Keratinocyte (primary cell): ENCODE measurements around the gene MYO16. TPM values are rescaled to one million over a fixed set of nuclear protein-coding genes. Genes with fewer than 3 reads are reported as not detected.

Experiments
- DNase-seq: peaks from one replicate; pipeline ENCODE4 v3.0.0-alpha.2; 2011; ENCODE audit warnings: low read depth, missing footprints, low spot score
- FAIRE-seq: peaks from 2 replicates; lab custom pipeline; 2011; peaks lifted over from hg19 to GRCh38; lab: Jason Lieb, UNC
- H2AFZ ChIP-seq: 2 replicates; pipeline ENCODE4 v1.6.0; 2012; ENCODE audit warnings: low read length, control low read depth, inconsistent platforms; ENCODE audit not compliant: control insufficient read depth
- H3K27ac ChIP-seq: 2 replicates; pipeline ENCODE4 v1.5.1; 2011; ENCODE audit warnings: low read length; ENCODE audit not compliant: control insufficient read depth, insufficient read depth
- H3K27me3 ChIP-seq: 3 replicates; pipeline ENCODE4 v1.6.0; 2011; ENCODE audit warnings: low read length; ENCODE audit not compliant: control insufficient read depth, insufficient read depth; ENCODE audit errors: extremely low read depth
- H3K36me3 ChIP-seq, 2 experiments: 2 replicates in 1 of 2; 3 replicates in 1 of 2; pipeline ENCODE4 v1.5.1; 2011; ENCODE audit warnings: low read length in 2 of 2, mild to moderate bottlenecking in 1 of 2; ENCODE audit not compliant: control insufficient read depth in 2 of 2, insufficient read depth in 2 of 2; ENCODE audit errors: extremely low read depth in 1 of 2
- H3K4me1 ChIP-seq: 3 replicates; pipeline ENCODE4 v1.5.1; 2011; ENCODE audit warnings: low read length; ENCODE audit not compliant: control insufficient read depth, insufficient read depth; ENCODE audit errors: extremely low read depth
- H3K4me2 ChIP-seq: 3 replicates; pipeline ENCODE4 v1.6.0; 2011; ENCODE audit warnings: low read depth, low read length; ENCODE audit not compliant: control insufficient read depth, insufficient read depth; ENCODE audit errors: extremely low read depth
- H3K4me3 ChIP-seq, 3 experiments: fragments of 200-600 bp in 1 of 3; sonication (generic) in 1 of 3; 2 replicates in 2 of 3; 3 replicates in 1 of 3; pipeline ENCODE4 v1.5.1; 2011 to 2016; ENCODE audit warnings: low read length in 3 of 3, mild to moderate bottlenecking in 3 of 3, control low read depth in 2 of 3, inconsistent platforms in 1 of 3, low read depth in 1 of 3, mixed read lengths in 1 of 3, mixed run types in 1 of 3, moderate library complexity in 1 of 3; ENCODE audit not compliant: control insufficient read depth in 2 of 3, insufficient read depth in 2 of 3; ENCODE audit errors: extremely low read depth in 1 of 3
- H3K79me2 ChIP-seq: 2 replicates; pipeline ENCODE4 v1.6.0; 2012; ENCODE audit warnings: low read length; ENCODE audit not compliant: control insufficient read depth, insufficient read depth
- H3K9ac ChIP-seq: 3 replicates; pipeline ENCODE4 v1.6.0; 2011; ENCODE audit warnings: low read length; ENCODE audit not compliant: control insufficient read depth, insufficient read depth; ENCODE audit errors: extremely low read depth
- H3K9me1 ChIP-seq: 3 replicates; pipeline ENCODE4 v1.6.0; 2011; ENCODE audit warnings: low read length; ENCODE audit not compliant: control insufficient read depth, insufficient read depth; ENCODE audit errors: extremely low read depth
- H3K9me3 ChIP-seq: 2 replicates; pipeline ENCODE4 v1.5.1; 2012; ENCODE audit warnings: low read depth, low read length; ENCODE audit not compliant: control insufficient read depth
- H4K20me1 ChIP-seq: 3 replicates; pipeline ENCODE4 v1.6.0; 2011; ENCODE audit warnings: low read length; ENCODE audit not compliant: control insufficient read depth, insufficient read depth; ENCODE audit errors: extremely low read depth
- EZH2 ChIP-seq: IDR thresholded peaks from one replicate; pipeline ENCODE4 v1.6.1; 2012; ENCODE audit warnings: inconsistent platforms, mild to moderate bottlenecking, low read length, moderate library complexity
- dilution Hi-C: fragments of 300-500 bp; cut with MboI; formaldehyde crosslinking; loops from one replicate; pipeline ENCODE4 v1.7.0; 2020; ENCODE audit warnings: low sequenced_read_pairs; ENCODE audit not compliant: extremely low pct_ligation_motif_present
- polyA plus RNA-seq, 5 experiments: library from polyadenylated mRNA; depleted of rRNA in 3 of 5; stranded (reverse) in 3 of 5; stranded (forward) in 1 of 5; unstranded in 1 of 5; fragments of >200 nt; gene quantifications; 1 replicate in 1 of 5; 2 replicates in 3 of 5; 3 replicates in 1 of 5; pipeline versions ENCODE4 v1.2.1 to v1.2.3, GENCODE V29; 2011 to 2012; ENCODE audit warnings: missing spikeins in 2 of 5, low read depth in 1 of 5, low replicate concordance in 1 of 5
- TF ChIP-seq, protein P1 (sequence below), 3 experiments: IDR thresholded peaks in 1 of 3; conservative IDR thresholded peaks in 1 of 3; optimal IDR thresholded peaks in 1 of 3; 2 replicates in 2 of 3; 3 replicates in 1 of 3; pipeline versions ENCODE3 to v1.5.1; 2011; ENCODE audit warnings: low read length in 3 of 3, mild to moderate bottlenecking in 3 of 3, moderate library complexity in 2 of 3, control low read depth in 1 of 3, inconsistent platforms in 1 of 3; ENCODE audit not compliant: insufficient read depth in 2 of 3; ENCODE audit errors: extremely low read depth in 1 of 3

MYO16 gene
- polyA plus RNA-seq, 1 donor (not counting 4 experiments of a cell fraction or from before 2014, with no cell fraction given) = 0.08 TPM

DNA sequence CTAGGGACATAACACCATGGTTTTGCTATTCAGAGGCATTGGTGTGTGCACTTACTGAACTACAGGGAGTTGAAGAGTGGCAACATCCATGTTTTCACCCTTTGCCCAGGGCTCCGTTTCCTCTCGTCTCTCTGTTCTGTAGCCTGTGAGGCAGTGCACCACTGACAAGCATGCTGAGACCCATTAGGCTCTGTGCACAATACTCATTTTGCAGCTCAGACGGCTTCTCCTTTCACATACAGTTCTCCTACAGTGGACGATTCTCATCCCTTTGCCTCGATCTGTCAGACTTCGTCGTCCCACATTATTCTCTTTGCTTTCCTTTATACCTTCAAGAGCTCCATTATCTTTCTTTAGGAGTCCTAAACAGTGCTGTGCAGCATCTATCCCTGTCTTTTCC, 403.7 kb downstream of the MYO16 start:
- Histone ChIP-seq H2AFZ (no peak overlapping the region), H3K9me1 (no peaks in the 10 kb centered on the region), H3K9me3 (no peaks in the 10 kb centered on the region), H3K79me2 (no peaks in the 10 kb centered on the region), H3K4me3 (no peak overlapping the region), H3K36me3 (no peaks in the 10 kb centered on the region), H3K4me2 (no peak overlapping the region), H3K9ac (no peak overlapping the region), H3K27ac (no peak overlapping the region), H3K27me3 (no peaks in the 10 kb centered on the region), H4K20me1 (no peaks in the 10 kb centered on the region), H3K4me1 (no peaks in the 10 kb centered on the region)
- dilution Hi-C loops = no loop called here
- TF ChIP-seq, protein P1, sequence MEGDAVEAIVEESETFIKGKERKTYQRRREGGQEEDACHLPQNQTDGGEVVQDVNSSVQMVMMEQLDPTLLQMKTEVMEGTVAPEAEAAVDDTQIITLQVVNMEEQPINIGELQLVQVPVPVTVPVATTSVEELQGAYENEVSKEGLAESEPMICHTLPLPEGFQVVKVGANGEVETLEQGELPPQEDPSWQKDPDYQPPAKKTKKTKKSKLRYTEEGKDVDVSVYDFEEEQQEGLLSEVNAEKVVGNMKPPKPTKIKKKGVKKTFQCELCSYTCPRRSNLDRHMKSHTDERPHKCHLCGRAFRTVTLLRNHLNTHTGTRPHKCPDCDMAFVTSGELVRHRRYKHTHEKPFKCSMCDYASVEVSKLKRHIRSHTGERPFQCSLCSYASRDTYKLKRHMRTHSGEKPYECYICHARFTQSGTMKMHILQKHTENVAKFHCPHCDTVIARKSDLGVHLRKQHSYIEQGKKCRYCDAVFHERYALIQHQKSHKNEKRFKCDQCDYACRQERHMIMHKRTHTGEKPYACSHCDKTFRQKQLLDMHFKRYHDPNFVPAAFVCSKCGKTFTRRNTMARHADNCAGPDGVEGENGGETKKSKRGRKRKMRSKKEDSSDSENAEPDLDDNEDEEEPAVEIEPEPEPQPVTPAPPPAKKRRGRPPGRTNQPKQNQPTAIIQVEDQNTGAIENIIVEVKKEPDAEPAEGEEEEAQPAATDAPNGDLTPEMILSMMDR (optimal IDR thresholded peaks at IDR 0.05 in 1 of 3, IDR thresholded peaks at IDR 0.05 in 1 of 3, conservative IDR thresholded peaks at IDR 0.05 in 1 of 3; ENCODE audit: extremely low read depth in 1 of 3, insufficient read depth in 2 of 3, low read length in 3 of 3) = no peak
- no peak for TF ChIP-seq EZH2
- FAIRE-seq = no peak
- no peak for DNase-seq

DNA sequence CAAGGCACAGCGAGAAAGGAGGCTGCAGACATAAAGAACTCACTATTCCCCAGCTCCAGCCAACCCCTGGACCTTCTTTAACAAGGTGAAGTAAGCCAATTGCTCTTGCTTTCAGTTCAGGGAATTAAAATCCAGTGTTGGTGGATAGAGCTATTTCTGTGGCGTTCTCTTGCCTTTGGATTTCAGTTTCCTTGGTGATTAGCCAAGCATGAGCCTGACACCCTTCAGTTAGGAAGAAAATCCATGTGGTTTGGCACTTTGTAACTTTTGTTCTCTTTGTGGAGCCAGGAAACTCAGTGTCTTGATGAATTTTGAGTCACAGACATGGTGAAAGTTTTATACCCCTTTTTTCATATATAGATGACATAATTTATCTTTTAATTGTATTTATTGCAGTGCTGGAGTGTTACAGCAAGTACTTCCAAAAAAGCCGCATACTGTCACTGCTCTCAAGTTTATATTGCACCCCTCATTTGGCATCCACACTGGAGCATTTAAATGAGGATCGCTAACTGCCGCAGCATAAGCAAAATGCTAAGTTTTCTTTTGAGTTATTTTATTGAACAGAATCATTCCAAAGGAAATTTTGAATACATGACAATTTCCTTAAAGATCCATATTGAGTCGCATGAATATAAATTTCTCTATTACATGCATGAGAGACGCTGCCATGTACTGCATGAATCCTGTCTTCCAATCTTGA, 406.8 kb downstream of the MYO16 start:
- no peaks in the 10 kb centered on the region for H3K9me3 ChIP-seq
- no peak overlapping the region for H3K9ac ChIP-seq
- H3K36me3 ChIP-seq = no peaks in the 10 kb centered on the region
- H2AFZ ChIP-seq = no peak overlapping the region
- H3K4me1 ChIP-seq = no peaks in the 10 kb centered on the region
- dilution Hi-C loops = no loop called here
- DNase-seq (no peak), FAIRE-seq (no peak)
- no peaks in the 10 kb centered on the region for H3K79me2 ChIP-seq
- H3K27ac ChIP-seq = no peak overlapping the region
- H3K9me1 ChIP-seq = no peaks in the 10 kb centered on the region
- H3K27me3 ChIP-seq = no peaks in the 10 kb centered on the region
- no peak overlapping the region for H3K4me2 ChIP-seq
- H3K4me3 ChIP-seq = no peak overlapping the region
- no peaks in the 10 kb centered on the region for H4K20me1 ChIP-seq
- no peak for TF ChIP-seq EZH2
- TF ChIP-seq, protein P1 (optimal IDR thresholded peaks at IDR 0.05 in 1 of 3, IDR thresholded peaks at IDR 0.05 in 1 of 3, conservative IDR thresholded peaks at IDR 0.05 in 1 of 3; ENCODE audit: extremely low read depth in 1 of 3, insufficient read depth in 2 of 3, low read length in 3 of 3) = no peak
